PFSK-1 (cell line): ENCODE measurements around the gene THY1.

ENCODE experiments used
- FOXP2 ChIP-seq: optimal IDR thresholded peaks from 2 replicates; pipeline ENCODE3; 2011; ENCODE audit warnings: borderline replicate concordance, control low read depth, inconsistent platforms; ENCODE audit not compliant: insufficient read depth; ENCODE audit errors: extremely low read length, extremely low read depth
- POLR2AphosphoS5 ChIP-seq: IDR thresholded peaks from 2 replicates; pipeline ENCODE4 v1.6.1; 2012; ENCODE audit warnings: low read depth, mild to moderate bottlenecking, control low read depth, low read length, moderate library complexity
- REST ChIP-seq, 2 experiments: IDR thresholded peaks; 2 replicates each; pipeline versions ENCODE4 v1.6.1 to v1.8.0; 2011 to 2012; ENCODE audit warnings: low read depth in 2 of 2, low read length in 2 of 2, control low read depth in 1 of 2, inconsistent platforms in 1 of 2, mild to moderate bottlenecking in 1 of 2, moderate library complexity in 1 of 2; ENCODE audit not compliant: insufficient read depth in 1 of 2
- SIN3A ChIP-seq: IDR thresholded peaks from 2 replicates; pipeline ENCODE4 v1.6.1; 2012; ENCODE audit warnings: mild to moderate bottlenecking, low read length, moderate library complexity, borderline replicate concordance; ENCODE audit not compliant: insufficient read depth
- TAF1 ChIP-seq: IDR thresholded peaks from 2 replicates; pipeline ENCODE4 v1.6.1; 2012; ENCODE audit warnings: low read length, control low read depth, borderline replicate concordance; ENCODE audit not compliant: insufficient read depth

Gene THY1

DNA sequence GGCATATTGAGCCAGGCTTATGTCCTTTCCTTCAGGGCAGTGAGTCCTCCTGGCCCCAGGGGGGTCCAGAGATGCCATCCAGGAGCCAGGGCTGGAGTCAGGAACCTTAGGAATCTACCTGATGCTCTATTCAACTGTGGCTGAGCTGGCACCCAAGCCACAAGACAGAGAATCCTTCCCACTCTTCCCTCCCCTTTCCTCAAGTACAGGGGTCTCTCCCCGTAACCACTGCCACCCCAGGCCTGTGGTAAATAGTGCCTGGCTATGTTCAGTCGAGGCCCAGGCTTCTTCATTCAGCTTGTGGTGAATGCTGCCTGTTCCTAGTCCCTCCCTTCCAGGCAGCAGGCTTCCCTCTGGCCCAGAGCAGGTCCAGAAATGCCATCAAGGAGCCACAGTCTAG, 45.5 kb upstream of the THY1 start:
- no peak for TF ChIP-seq REST (IDR thresholded peaks at IDR 0.05; ENCODE audit: insufficient read depth in 1 of 2, low read depth in 2 of 2, low read length in 2 of 2)
- TF ChIP-seq TAF1, result no peak

DNA sequence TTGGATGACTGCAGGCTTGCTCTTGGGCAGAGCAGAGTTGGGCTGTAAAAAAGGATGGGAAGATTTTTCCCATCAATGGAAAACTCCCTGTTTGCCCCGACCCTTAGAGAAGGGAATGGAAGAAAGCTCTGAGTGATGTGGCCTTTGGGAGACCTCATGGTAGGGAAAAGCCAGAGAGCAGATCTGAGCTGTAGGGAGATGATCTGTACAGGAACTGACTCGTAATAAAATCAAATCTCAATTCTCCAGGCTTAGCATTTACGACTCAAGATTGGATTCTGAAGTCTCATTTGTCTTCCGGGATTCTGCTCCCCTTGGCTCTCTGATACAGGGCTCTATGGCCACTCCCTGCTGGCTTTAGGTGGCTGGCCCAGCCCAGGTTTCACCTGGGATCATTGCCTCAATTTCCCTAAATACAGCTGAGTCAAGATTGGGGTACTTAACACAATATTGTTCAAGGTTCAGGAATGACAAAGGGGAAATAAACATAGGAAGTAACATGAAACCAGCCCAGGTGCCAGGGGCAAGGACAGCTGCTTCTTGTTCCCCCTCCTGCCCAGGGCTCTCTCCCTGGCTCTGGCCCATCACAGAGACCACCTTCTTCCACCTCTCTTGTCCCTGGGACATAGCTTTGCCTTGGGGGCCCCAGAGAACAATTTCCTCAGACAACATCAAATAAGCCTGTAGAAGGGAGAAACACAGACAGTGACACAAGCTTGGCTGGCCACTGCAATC, 38.4 kb upstream of the THY1 start:
- TF ChIP-seq FOXP2 (no peak), REST (IDR thresholded peaks at IDR 0.05; ENCODE audit: insufficient read depth in 1 of 2, low read depth in 2 of 2, low read length in 2 of 2) (no peak), TAF1 (no peak), SIN3A (no peak), POLR2AphosphoS5 (no peak)

DNA sequence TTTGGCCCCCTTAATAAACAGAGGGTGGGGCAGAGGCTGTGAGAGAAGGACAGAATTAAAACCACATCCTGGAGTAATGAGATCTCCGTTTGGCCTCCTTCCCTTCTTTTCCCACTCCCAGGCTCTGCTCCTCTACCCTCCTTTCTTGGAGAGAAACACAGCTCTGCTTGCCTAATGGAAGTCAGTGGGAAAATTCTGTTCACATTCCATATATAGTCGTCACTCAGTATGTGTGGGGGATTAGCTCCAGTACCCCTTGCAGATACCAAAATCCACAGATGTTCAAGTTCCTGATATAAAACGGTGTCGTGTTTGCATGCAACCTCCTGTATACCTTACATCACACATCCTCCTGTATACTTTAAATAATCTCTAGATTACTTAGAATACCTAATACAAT, 37.6 kb upstream of the THY1 start:
- TF ChIP-seq FOXP2 (no peak), POLR2AphosphoS5 (no peak)

GRCh38 chr11:119460097-119460496, 37.1 kb upstream of the THY1 start:
- no peak for TF ChIP-seq REST (IDR thresholded peaks at IDR 0.05; ENCODE audit: insufficient read depth in 1 of 2, low read depth in 2 of 2, low read length in 2 of 2)
- no peak for TF ChIP-seq FOXP2
- TF ChIP-seq SIN3A, result no peak
- TF ChIP-seq POLR2AphosphoS5, result no peak
- no peak for TF ChIP-seq TAF1

DNA sequence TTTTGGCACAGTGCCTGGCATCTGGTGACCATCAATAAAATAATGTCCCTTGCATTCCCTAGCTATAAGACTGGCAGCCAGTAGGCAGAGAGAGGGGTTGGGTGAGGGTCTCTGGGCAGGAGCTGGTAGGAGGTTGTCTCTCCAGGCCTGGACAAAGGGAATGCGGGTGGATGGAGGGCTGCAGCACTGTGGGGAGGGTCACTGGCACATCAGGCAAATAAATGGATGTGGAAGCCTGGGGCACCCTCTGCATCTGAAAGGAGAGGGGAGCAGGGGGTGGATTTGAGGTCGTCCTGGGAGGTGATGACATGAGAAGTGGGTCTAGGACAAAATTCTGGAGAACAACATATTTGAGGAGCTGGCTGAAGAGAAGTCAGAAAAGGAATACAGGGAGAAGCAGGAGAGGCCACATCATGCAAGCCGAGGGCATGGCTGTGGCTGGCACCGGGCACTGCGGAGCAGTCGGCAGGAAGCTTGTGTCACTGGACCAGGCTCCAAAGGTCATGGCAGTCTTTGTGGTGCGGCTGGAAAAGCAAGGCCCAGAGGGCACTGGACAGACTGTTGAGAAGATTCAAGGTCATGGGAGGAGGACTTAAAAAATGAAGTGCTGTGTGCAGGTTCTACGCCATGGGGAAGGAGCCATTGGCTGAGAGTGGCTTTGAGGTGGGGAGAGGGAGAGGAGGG, 36.5 kb upstream of the THY1 start:
- TF ChIP-seq REST (IDR thresholded peaks at IDR 0.05; ENCODE audit: insufficient read depth in 1 of 2, low read depth in 2 of 2, low read length in 2 of 2) (no peak), FOXP2 (no peak), TAF1 (no peak), SIN3A (no peak), POLR2AphosphoS5 (no peak)
